ENCODE results near the gene SEMA3C. TPM values are rescaled to one million over a fixed set of nuclear protein-coding genes. Genes with fewer than 3 reads are reported as not detected.

Gene SEMA3C
- total and polyA plus RNA-seq, 2 donors (not counting 1 experiment from before 2014, with no cell fraction given), result 310 to 322 TPM

DNA sequence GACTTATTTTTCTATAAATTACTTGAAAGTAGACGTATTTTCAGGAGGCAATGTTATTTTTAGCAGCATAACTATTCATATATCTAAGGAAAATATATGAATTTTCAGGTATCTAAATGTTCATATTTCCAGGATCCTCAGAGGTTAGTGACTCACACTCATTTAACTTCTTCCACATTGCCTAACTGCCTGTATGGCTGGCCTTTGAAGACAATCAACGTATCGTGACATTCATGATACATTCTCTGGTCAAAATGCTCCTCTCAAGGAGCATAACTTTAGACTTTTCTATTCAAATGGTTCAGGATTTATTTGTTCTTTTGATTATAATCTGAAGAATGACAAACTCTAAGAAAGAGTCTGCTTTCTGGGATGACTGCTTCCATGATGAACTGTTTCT, 89.3 kb downstream of the SEMA3C start:
- Histone ChIP-seq H3K4me2 (ENCODE audit: extremely low read depth, insufficient read depth, low read length) (no peak overlapping the region), H3K9me3 (ENCODE audit: control insufficient read depth, insufficient read depth, low read depth, low read length) (no peaks in the 10 kb centered on the region), H3K4me1 (ENCODE audit: control insufficient read depth, extremely low read depth, insufficient read depth, low read length) (peaks cover 10% of the 10 kb centered on the region), H4K20me1 (ENCODE audit: control insufficient read depth, extremely low read depth, insufficient read depth, low read length) (no peaks in the 10 kb centered on the region), H3K27me3 (ENCODE audit: control insufficient read depth, insufficient read depth, low read length) (no peaks in the 10 kb centered on the region), H3K36me3 (ENCODE audit: control insufficient read depth, insufficient read depth, low read length) (no peaks in the 10 kb centered on the region), H2AFZ (ENCODE audit: low read length) (no peak overlapping the region), H3K4me3 (replicated peaks in 1 of 4; ENCODE audit: control extremely low read depth in 1 of 4, insufficient read depth in 1 of 4, low read depth in 3 of 4, low read length in 4 of 4) (no peak overlapping the region), H3K79me2 (ENCODE audit: control insufficient read depth, insufficient read depth, low read length) (peaks cover 49% of the 10 kb centered on the region), H3K27ac (ENCODE audit: insufficient read depth, low read length) (no peak overlapping the region), H3K9ac (ENCODE audit: insufficient read depth, low read length) (no peak overlapping the region)
- TF ChIP-seq, protein P1, sequence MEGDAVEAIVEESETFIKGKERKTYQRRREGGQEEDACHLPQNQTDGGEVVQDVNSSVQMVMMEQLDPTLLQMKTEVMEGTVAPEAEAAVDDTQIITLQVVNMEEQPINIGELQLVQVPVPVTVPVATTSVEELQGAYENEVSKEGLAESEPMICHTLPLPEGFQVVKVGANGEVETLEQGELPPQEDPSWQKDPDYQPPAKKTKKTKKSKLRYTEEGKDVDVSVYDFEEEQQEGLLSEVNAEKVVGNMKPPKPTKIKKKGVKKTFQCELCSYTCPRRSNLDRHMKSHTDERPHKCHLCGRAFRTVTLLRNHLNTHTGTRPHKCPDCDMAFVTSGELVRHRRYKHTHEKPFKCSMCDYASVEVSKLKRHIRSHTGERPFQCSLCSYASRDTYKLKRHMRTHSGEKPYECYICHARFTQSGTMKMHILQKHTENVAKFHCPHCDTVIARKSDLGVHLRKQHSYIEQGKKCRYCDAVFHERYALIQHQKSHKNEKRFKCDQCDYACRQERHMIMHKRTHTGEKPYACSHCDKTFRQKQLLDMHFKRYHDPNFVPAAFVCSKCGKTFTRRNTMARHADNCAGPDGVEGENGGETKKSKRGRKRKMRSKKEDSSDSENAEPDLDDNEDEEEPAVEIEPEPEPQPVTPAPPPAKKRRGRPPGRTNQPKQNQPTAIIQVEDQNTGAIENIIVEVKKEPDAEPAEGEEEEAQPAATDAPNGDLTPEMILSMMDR (conservative IDR thresholded peaks at IDR 0.05 in 1 of 2, IDR thresholded peaks at IDR 0.05 in 1 of 2; ENCODE audit: low read depth in 1 of 2, low read length in 2 of 2), result no peak
- peak in 1 of 2 donors; percentile 64 for DNase-seq (ENCODE audit: low read depth in 2 of 2)

DNA sequence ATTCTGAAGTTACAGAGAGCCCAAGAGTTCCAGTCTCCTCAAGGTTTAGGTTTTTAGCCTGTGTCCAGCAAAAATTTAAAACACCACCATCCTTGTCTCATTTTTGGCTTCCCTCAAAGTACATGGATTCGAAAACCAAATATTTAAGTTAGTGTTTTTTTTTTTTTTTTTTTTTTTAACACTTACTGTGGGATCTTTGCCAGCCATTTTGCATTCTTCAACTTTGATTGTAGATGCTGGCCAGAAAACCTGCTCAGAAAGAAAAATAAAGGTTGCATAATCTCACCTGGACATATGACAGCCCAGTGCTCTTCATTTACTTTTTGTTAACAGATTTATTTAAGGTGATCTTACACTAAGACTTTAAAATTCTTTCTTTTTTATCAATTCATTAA, 91.6 kb downstream of the SEMA3C start:
- Histone ChIP-seq H3K9ac (ENCODE audit: insufficient read depth, low read length) (no peak overlapping the region), H3K4me3 (replicated peaks in 1 of 4; ENCODE audit: control extremely low read depth in 1 of 4, insufficient read depth in 1 of 4, low read depth in 3 of 4, low read length in 4 of 4) (no peak overlapping the region), H3K27me3 (ENCODE audit: control insufficient read depth, insufficient read depth, low read length) (no peaks in the 10 kb centered on the region), H3K4me2 (ENCODE audit: extremely low read depth, insufficient read depth, low read length) (no peak overlapping the region), H3K27ac (ENCODE audit: insufficient read depth, low read length) (no peak overlapping the region), H3K4me1 (ENCODE audit: control insufficient read depth, extremely low read depth, insufficient read depth, low read length) (peaks cover 9% of the 10 kb centered on the region), H3K36me3 (ENCODE audit: control insufficient read depth, insufficient read depth, low read length) (no peaks in the 10 kb centered on the region), H3K9me3 (ENCODE audit: control insufficient read depth, insufficient read depth, low read depth, low read length) (no peaks in the 10 kb centered on the region), H3K79me2 (ENCODE audit: control insufficient read depth, insufficient read depth, low read length) (peaks cover 29% of the 10 kb centered on the region), H4K20me1 (ENCODE audit: control insufficient read depth, extremely low read depth, insufficient read depth, low read length) (no peaks in the 10 kb centered on the region), H2AFZ (ENCODE audit: low read length) (no peak overlapping the region)
- TF ChIP-seq EZH2 (IDR thresholded peaks at IDR 0.05; ENCODE audit: low read length, missing control alignments), result no peak
- TF ChIP-seq, protein P1 (conservative IDR thresholded peaks at IDR 0.05 in 1 of 2, IDR thresholded peaks at IDR 0.05 in 1 of 2; ENCODE audit: low read depth in 1 of 2, low read length in 2 of 2), result no peak
- peak in 1 of 2 donors; percentile 53 for DNase-seq (ENCODE audit: low read depth in 2 of 2)

- Histone ChIP-seq H2AFZ (ENCODE audit: low read length) (no peak overlapping the region), H3K4me3 (replicated peaks in 1 of 4; ENCODE audit: control extremely low read depth in 1 of 4, insufficient read depth in 1 of 4, low read depth in 3 of 4, low read length in 4 of 4) (no peak overlapping the region), H3K27me3 (ENCODE audit: control insufficient read depth, insufficient read depth, low read length) (no peaks in the 10 kb centered on the region), H4K20me1 (ENCODE audit: control insufficient read depth, extremely low read depth, insufficient read depth, low read length) (no peaks in the 10 kb centered on the region), H3K4me2 (ENCODE audit: extremely low read depth, insufficient read depth, low read length) (no peak overlapping the region), H3K27ac (ENCODE audit: insufficient read depth, low read length) (no peak overlapping the region), H3K9ac (ENCODE audit: insufficient read depth, low read length) (no peak overlapping the region), H3K4me1 (ENCODE audit: control insufficient read depth, extremely low read depth, insufficient read depth, low read length) (peaks cover 7% of the 10 kb centered on the region), H3K79me2 (ENCODE audit: control insufficient read depth, insufficient read depth, low read length) (peaks cover 23% of the 10 kb centered on the region), H3K9me3 (ENCODE audit: control insufficient read depth, insufficient read depth, low read depth, low read length) (no peaks in the 10 kb centered on the region), H3K36me3 (ENCODE audit: control insufficient read depth, insufficient read depth, low read length) (no peaks in the 10 kb centered on the region)
- peak; percentile 69 to 94 for DNase-seq (ENCODE audit: low read depth in 2 of 2)
- TF ChIP-seq EZH2 (IDR thresholded peaks at IDR 0.05; ENCODE audit: low read length, missing control alignments), result no peak
- TF ChIP-seq, protein P1 (conservative IDR thresholded peaks at IDR 0.05 in 1 of 2, IDR thresholded peaks at IDR 0.05 in 1 of 2; ENCODE audit: low read depth in 1 of 2, low read length in 2 of 2), result no peak
Measured at GRCh38 chr7:80826520-80827238, 92.2 kb downstream of the SEMA3C start.
